Adrenal gland (tissue), 5 donors: ENCODE results near the gene CACNA1D.

Experiments
- POLR2A ChIP-seq, 2 donors: fragments of 450-650 bp; IDR thresholded peaks; one replicate each; pipeline ENCODE4 v1.6.1; 2017; ENCODE audit warnings: antibody characterized with exemption in 2 of 2, mild to moderate bottlenecking in 2 of 2, moderate library complexity in 1 of 2
- TF ChIP-seq, protein P1 (sequence below), 6 experiments: fragments of 450-650 bp in 4 of 6; fragments of 200-600 bp in 2 of 6; sonication (generic) in 1 of 6; IDR thresholded peaks; 1 replicate in 5 of 6; 2 replicates in 1 of 6; pipeline versions ENCODE4 v1.5.1 to v1.8.0; 2016 to 2021; ENCODE audit warnings: antibody characterized with exemption in 6 of 6, mild to moderate bottlenecking in 2 of 6, moderate library complexity in 1 of 6
- donor health status: DM: no; HTN: no; CAD: no.

- TF ChIP-seq, protein P1, sequence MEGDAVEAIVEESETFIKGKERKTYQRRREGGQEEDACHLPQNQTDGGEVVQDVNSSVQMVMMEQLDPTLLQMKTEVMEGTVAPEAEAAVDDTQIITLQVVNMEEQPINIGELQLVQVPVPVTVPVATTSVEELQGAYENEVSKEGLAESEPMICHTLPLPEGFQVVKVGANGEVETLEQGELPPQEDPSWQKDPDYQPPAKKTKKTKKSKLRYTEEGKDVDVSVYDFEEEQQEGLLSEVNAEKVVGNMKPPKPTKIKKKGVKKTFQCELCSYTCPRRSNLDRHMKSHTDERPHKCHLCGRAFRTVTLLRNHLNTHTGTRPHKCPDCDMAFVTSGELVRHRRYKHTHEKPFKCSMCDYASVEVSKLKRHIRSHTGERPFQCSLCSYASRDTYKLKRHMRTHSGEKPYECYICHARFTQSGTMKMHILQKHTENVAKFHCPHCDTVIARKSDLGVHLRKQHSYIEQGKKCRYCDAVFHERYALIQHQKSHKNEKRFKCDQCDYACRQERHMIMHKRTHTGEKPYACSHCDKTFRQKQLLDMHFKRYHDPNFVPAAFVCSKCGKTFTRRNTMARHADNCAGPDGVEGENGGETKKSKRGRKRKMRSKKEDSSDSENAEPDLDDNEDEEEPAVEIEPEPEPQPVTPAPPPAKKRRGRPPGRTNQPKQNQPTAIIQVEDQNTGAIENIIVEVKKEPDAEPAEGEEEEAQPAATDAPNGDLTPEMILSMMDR (IDR thresholded peaks at IDR 0.05) = no peak
- no peak for TF ChIP-seq POLR2A (IDR thresholded peaks at IDR 0.05)
These were observed 363.8 kb downstream of the CACNA1D start for GRCh38 chr3:53858096-53858741.
